A549 (cell line): ENCODE results near the gene BMI1.
A peak's percentile ranks its signal among the peaks of the same experiment; 100 is the strongest.

Experiments used
- CBX2 ChIP-seq: fragments of 200-600 bp; sonication (generic); IDR thresholded peaks from 2 replicates; pipeline ENCODE4 v1.6.1; 2016; ENCODE audit warnings: low read depth, mild to moderate bottlenecking, borderline replicate concordance
- CTCF ChIP-seq: fragments of >200 bp; sonication (Bioruptor Twin); formaldehyde crosslinking; IDR thresholded peaks from 3 replicates; pipeline ENCODE4 v1.5.1; 2016
- EP300 ChIP-seq, 2 experiments: fragments of >200 bp; sonication (Bioruptor Twin); formaldehyde crosslinking; IDR thresholded peaks; 2 replicates in 1 of 2; 3 replicates in 1 of 2; pipeline ENCODE4 v1.6.1; 2016 to 2017
- MAX ChIP-seq: IDR thresholded peaks from 2 replicates; pipeline ENCODE4 v1.6.1; 2012
- POLR2A ChIP-seq: IDR thresholded peaks from 2 replicates; pipeline ENCODE4 v1.6.1; 2012; ENCODE audit warnings: mild to moderate bottlenecking, low read length
- POLR2AphosphoS2 ChIP-seq: conservative IDR thresholded peaks from 2 replicates; pipeline ENCODE4 v1.6.1; 2012; ENCODE audit warnings: low read length, improper control_type of control experiment, inconsistent platforms
- RAD21 ChIP-seq, 2 experiments: fragments of >200 bp in 1 of 2; sonication (Bioruptor Twin) in 1 of 2; formaldehyde crosslinking in 1 of 2; IDR thresholded peaks in 1 of 2; conservative IDR thresholded peaks in 1 of 2; 2 replicates in 1 of 2; 3 replicates in 1 of 2; pipeline ENCODE4 v1.6.1; 2012 to 2018; ENCODE audit warnings: inconsistent platforms in 1 of 2
- SMC3 ChIP-seq: fragments of >200 bp; sonication (Bioruptor Twin); formaldehyde crosslinking; IDR thresholded peaks from 3 replicates; pipeline ENCODE4 v1.6.1; 2018; ENCODE audit warnings: inconsistent platforms
- ZSCAN20 ChIP-seq: fragments of 250-450 bp; sonication (Bioruptor Pico); IDR thresholded peaks from 2 replicates; pipeline ENCODE4 v1.8.0; 2022; ENCODE audit warnings: mild to moderate bottlenecking, moderate library complexity

GRCh38 chr10:22320591-22321155, at the start of gene BMI1:
- peak in 1 of 2 experiments; percentile 23; a peak in 1 of 5 replicates for TF ChIP-seq EP300 (IDR thresholded peaks at IDR 0.05)
- no peak for TF ChIP-seq POLR2AphosphoS2
- TF ChIP-seq CTCF, result no peak; the same call in 2 of the 3 replicates
- peak; percentile 35; the same call in 1 of the 3 replicates for TF ChIP-seq SMC3
- TF ChIP-seq POLR2A, result peak; percentile 32; the same call in 1 of the 2 replicates
- peak in 1 of 2 experiments; percentile 31; a peak in 1 of 5 replicates for TF ChIP-seq RAD21 (conservative IDR thresholded peaks at IDR 0.05 in 1 of 2, IDR thresholded peaks at IDR 0.05 in 1 of 2)
- TF ChIP-seq ZSCAN20 (CRISPR knock-in tag), result no peak
- TF ChIP-seq MAX, result peak; percentile 16; the same call in 1 of the 2 replicates
- no peak for TF ChIP-seq CBX2
